GM06990 (cell line): ENCODE results near the gene ALDH1L1.

Experiments
- DNase-seq: peaks from one replicate; pipeline ENCODE4 v3.0.0-alpha.2; 2011; ENCODE audit not compliant: insufficient read length; ENCODE audit errors: extremely low read depth
- H3K27me3 ChIP-seq: replicated peaks from 2 replicates; pipeline ENCODE4 v1.6.0; 2011; ENCODE audit warnings: low read length; ENCODE audit not compliant: control insufficient read depth, insufficient read depth
- H3K36me3 ChIP-seq: 2 replicates; pipeline ENCODE4 v1.5.1; 2011; ENCODE audit warnings: low read length; ENCODE audit not compliant: control insufficient read depth, insufficient read depth
- H3K4me3 ChIP-seq: replicated peaks from 2 replicates; pipeline ENCODE4 v1.5.1; 2011; ENCODE audit warnings: low read depth, mild to moderate bottlenecking, control low read depth, low read length
- TF ChIP-seq, protein P1 (sequence below): IDR thresholded peaks from 2 replicates; pipeline ENCODE4 v1.5.1; 2011; ENCODE audit warnings: low read length, control low read depth, mild to moderate bottlenecking, inconsistent platforms; ENCODE audit not compliant: insufficient read depth, poor library complexity, severe bottlenecking

The ALDH1L1 gene

DNA sequence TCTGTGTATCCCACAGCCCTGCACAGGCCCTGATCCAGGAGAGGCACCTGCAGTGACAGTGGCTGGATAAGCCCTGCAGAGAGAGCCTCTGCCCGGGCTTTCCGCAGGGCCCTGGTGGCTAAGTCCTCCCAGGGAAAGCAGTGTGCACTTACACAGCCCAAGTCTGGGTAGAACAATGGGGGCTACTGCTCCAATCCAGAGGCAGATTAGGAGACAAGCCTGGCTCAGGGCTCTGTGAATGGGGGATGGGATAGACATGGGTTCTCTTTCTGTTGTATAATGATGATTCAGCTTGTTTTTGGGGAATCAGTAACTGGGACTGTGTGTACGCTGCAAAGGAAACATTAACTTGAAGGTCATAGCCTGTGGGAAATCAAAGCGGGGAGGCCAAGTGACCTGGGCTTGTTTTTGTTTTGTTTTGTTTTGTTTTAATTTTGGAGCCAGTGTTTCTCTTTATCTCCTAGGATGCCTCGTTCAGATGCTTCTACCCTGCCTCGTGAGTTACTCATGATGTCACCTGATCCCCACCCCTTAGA is 4.1 kb upstream of the ALDH1L1 start:
- TF ChIP-seq, protein P1, sequence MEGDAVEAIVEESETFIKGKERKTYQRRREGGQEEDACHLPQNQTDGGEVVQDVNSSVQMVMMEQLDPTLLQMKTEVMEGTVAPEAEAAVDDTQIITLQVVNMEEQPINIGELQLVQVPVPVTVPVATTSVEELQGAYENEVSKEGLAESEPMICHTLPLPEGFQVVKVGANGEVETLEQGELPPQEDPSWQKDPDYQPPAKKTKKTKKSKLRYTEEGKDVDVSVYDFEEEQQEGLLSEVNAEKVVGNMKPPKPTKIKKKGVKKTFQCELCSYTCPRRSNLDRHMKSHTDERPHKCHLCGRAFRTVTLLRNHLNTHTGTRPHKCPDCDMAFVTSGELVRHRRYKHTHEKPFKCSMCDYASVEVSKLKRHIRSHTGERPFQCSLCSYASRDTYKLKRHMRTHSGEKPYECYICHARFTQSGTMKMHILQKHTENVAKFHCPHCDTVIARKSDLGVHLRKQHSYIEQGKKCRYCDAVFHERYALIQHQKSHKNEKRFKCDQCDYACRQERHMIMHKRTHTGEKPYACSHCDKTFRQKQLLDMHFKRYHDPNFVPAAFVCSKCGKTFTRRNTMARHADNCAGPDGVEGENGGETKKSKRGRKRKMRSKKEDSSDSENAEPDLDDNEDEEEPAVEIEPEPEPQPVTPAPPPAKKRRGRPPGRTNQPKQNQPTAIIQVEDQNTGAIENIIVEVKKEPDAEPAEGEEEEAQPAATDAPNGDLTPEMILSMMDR: no peak
- no peak overlapping the region for H3K4me3 ChIP-seq
- H3K27me3 ChIP-seq: peaks cover 2% of the 10 kb centered on the region; the same call in 1 of the 2 replicates
- no peak for DNase-seq
- H3K36me3 ChIP-seq: no peaks in the 10 kb centered on the region

DNA sequence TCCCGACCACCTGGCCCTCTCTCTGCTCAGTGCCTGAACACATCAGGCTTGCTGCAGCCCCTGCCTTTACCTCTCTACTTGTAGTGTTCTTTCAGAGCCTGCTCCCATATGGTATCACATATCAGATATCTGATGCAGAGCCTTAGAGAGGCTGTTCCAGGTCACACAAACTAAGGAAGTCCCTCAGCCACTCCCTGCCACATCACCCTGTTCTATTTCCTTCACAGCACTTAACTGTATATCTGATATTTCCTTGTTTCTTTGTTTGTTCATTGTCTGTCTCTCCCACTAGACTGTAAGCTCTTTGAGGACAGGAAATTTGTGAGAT is 976 bp upstream of the ALDH1L1 start:
- TF ChIP-seq, protein P1: no peak
- H3K4me3 ChIP-seq: no peak overlapping the region
- no peak for DNase-seq
- H3K36me3 ChIP-seq: no peaks in the 10 kb centered on the region
- peaks cover 2% of the 10 kb centered on the region; the same call in 1 of the 2 replicates for H3K27me3 ChIP-seq

DNA sequence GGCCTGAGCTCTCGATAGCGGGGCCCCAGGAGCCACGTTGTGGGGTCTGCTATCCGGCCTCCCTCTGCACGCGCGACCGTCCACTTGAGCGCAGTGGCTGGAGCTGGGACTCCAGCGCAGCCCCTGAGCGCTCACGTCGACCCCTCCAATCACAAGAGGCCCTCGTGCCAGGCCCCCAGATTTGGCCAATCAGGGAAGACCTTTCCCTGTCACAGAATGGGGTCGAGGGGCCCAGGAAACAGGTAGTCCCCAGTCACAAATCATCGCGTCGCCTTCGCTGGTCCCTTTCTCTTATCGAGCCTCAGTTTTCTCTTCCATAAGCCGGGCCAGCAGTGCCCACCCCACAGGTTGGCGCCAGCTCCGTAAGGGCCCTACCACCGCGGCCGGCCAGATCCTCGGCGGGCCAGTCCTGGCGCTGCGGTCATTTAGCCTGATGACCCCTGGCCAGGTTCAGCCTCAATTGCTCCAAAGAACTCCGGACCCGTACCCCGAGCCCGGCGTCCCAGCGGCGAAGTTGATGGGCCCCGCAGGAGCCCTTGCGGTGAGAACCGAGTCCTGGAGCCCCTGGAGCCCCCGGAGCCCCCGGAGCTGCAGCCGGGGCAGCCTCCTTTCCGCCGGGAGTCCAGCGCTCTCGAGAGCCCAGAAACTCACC is 435 bp downstream of the ALDH1L1 start:
- H3K27me3 ChIP-seq: peaks cover 2% of the 10 kb centered on the region; the same call in 1 of the 2 replicates
- no peak overlapping the region for H3K4me3 ChIP-seq
- no peak for DNase-seq
- H3K36me3 ChIP-seq: no peaks in the 10 kb centered on the region
- TF ChIP-seq, protein P1: no peak

DNA sequence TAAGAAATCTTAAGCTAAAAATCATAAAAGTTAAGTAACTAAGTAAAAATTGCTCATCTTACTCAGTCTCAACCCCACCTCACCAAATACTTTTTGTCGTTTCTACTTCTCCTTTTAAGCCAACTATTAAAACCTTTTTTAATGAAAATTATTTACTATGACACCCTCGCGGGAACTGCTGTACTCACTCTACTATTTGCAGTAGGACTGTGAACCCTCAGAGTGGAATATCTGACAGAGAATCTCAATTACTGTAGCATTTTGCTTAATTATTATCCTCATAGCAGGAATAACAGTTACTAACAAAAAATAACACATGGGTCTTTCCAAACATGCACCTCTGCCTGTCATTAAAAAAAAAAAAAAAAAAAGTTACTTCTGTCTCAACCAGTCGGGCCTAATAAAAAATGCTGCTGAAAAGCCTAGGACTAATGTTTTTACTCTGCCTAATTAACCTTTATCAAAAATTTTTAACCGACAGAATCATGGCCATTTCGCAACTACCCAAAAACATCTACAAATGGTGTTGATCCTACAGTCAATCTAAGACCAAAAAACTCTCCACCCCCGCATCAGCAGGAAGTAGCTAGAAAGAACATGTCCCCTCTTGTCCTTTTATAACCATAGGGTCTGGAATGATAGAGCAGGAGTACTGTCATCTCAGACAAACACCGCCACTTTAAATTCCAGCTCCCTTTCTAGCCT is 10.2 kb downstream of the ALDH1L1 start:
- no peak overlapping the region for H3K4me3 ChIP-seq
- TF ChIP-seq, protein P1: no peak
- no peaks in the 10 kb centered on the region for H3K36me3 ChIP-seq
- no peak for DNase-seq
- no peaks in the 10 kb centered on the region for H3K27me3 ChIP-seq

DNA sequence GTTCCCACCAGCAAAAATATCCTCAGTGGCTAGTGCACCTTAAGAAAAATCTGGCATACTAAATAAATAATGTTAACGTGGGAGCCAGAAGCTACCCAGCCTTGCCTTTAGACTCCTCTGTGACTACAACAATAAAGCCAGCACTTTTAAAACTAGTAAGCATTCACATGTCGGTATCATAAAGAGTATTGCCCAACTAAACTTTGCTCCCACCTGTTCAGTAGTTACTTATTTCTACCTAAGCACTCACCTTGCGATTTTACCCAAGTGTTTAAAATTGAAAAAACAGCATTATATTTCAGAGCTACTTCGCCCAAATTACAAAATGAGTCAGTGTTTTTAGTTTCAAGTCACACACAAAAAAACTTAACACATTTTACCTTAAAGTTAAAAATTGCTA is 12.8 kb downstream of the ALDH1L1 start:
- TF ChIP-seq, protein P1: no peak
- Histone ChIP-seq H3K27me3 (no peaks in the 10 kb centered on the region), H3K4me3 (no peak overlapping the region), H3K36me3 (no peaks in the 10 kb centered on the region)
- DNase-seq: no peak

DNA sequence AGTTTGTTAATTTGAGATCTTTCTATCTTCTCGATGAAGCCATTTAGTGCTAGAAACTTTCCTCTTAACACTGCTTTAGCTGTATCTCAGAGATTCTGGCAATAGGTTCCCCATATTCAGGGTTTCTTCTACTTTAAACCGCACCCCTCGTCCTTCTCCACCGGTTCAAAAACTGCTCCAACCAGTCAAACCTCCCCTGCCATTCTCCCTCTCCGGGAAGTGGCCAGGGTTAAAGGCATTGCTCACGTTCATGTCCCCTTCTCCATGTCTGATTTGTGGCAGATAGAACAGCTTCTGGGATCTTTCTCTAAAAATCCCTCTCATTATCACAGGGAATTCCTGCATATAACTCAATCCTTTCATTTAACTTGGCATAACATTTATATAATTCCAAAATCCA is 14.4 kb downstream of the ALDH1L1 start:
- no peaks in the 10 kb centered on the region for H3K27me3 ChIP-seq

More for the DNA sequence above, 14.4 kb downstream of the ALDH1L1 start:
- Histone ChIP-seq H3K4me3 (no peak overlapping the region), H3K36me3 (no peaks in the 10 kb centered on the region)
- TF ChIP-seq, protein P1: no peak
- no peak for DNase-seq
